NCI-H1417 (cell line): Measurements from ENCODE around the gene HOXC12.

Experiments
- DNase-seq, 3 experiments: peaks; one replicate each; lab custom pipeline; 2025; lab: John Stamatoyannopoulos, UW

Gene HOXC12

GRCh38 chr12:53983950-53984572, 29.4 kb downstream of the HOXC12 start:
- DNase-seq, result no peak

DNA sequence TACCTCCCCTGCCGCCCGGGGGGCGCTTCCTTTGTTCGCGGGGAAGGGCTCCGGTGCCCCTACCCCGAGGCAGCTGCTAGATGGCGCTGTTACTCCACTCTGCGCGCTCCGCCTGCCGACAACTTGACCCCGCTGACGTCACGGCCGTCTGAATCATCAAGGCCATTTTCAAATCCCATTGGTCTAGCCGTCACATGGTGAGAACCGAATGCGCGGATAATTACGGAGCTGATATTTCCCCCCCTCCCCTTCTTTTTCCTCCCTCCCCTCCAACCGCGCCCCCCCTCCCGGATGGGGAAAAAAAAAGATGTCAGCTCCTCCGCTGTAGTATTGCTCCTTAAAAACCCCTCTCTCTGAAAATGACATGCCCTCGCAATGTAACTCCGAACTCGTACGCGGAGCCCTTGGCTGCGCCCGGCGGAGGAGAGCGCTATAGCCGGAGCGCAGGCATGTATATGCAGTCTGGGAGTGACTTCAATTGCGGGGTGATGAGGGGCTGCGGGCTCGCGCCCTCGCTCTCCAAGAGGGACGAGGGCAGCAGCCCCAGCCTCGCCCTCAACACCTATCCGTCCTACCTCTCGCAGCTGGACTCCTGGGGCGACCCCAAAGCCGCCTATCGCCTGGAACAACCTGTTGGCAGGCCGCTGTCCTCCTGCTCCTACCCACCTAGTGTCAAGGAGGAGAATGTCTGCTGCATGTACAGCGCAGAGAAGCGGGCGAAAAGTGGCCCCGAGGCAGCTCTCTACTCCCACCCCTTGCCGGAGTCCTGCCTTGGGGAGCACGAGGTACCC, 30.4 kb downstream of the HOXC12 start, which contains the start of gene HOXC10:
Gene HOXC10, plus strand, starts transcription at position 246 of the 791 bp plus-strand sequence. Its CDS starts 114 bp downstream, at position 360.
- DNase-seq, result peak; percentile 93 to 99 (median 99)

DNA sequence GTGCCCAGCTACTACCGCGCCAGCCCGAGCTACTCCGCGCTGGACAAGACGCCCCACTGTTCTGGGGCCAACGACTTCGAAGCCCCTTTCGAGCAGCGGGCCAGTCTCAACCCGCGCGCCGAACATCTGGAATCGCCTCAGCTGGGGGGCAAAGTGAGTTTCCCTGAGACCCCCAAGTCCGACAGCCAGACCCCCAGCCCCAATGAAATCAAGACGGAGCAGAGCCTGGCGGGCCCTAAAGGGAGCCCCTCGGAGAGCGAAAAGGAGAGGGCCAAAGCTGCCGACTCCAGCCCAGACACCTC, 30.9 kb downstream of the HOXC12 start:
- DNase-seq, result peak in 1 of 3 experiments; percentile 72

GRCh38 chr12:53985994-53986685, 31.4 kb downstream of the HOXC12 start:
- DNase-seq, result peak; percentile 67 to 75 (median 73)

DNA sequence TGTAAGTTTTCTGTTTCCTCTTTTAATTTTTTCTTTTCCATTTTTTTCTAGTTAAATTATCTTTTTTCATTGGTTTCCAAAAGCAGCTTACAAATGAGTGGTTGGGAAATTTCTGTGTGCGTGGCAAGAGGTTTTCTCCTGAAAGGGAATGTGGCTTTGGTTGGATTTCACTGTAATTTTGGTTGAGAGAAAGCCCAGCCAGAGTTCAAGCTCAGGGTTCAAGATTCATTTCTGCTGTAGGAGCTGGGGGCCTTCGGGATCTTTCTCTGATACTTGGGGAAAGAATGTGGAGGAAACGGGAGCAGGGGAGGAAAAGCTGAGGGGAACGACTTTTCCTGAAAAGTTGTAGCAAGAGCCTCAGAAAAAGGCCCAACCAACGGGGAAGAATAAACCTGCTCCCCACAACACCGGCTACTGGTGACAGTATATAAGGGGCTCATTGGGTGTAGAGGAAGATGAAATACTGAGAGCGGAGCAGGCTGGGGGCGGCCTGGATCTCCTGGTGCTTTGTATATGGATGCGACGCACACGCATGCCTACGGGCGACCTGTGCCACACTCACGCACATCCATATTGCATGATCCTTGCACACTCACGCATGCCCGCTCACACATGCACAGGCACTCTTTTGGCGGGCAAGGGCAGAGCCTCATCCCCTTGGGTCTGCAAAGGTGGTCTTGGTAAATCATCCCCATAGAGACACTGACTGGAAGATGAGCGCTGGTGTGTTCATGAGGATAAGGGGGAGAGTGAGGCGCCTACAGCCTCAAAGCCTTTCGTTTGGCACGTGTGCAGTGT, 32.2 kb downstream of the HOXC12 start:
- peak in 1 of 3 experiments; percentile 43 for DNase-seq

DNA sequence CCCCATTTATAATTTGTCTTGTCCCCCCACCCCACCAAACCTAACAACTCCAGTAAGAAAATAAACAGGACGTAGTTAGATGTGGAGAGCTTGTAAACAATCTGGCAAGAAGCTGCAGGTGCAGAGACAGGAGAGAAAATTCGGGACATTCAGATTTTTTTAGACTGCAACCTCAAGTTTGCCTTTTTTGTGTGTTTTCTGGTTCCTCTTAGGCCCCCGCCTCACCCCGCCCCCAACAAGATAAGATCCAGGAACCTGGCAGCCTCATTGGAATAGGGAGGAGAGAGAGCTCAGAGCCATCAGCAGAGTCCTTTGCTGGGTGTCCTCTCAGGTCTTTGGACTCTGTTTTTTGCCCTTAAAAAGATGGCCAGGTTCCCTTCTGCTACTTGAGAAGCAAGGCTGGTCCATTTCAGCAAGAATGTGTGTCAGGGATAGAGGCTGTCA, 33.1 kb downstream of the HOXC12 start:
- peak in 1 of 3 experiments; percentile 33 for DNase-seq

DNA sequence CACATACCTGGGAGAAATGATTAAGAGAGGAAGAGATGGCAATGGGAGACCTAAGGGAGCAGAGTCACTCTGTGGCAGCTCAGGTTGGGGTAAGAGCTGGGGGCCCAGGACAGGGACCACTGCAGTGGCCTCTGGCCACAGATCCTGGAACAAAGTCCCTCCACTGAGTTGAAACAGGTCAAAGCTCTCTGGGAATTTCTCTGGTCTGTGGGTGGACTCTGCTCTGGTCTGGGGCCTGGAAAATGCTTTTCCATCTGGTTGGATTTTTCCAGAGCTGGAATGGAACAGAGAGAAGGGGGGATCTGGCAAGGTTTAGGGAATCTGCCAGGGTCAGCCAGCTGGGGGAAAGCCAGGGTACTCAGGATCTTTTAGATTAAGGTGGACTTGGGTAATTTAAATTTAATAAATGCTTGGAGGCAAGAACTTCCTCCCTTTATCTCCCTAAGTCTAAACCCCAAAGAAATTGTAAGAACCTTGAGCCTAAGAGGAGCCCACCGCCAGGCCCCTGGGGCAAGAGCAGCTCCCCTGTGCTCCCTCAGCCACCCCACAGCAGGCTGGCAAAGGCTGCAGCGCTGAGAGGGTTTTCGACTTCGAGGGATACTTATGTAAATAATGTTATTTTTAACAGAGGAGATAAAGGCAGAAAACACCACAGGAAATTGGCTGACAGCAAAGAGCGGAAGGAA, 34.0 kb downstream of the HOXC12 start:
- no peak for DNase-seq

GRCh38 chr12:53989227-53990113, 34.8 kb downstream of the HOXC12 start:
- DNase-seq, result peak; percentile 64 to 78 (median 71)

DNA sequence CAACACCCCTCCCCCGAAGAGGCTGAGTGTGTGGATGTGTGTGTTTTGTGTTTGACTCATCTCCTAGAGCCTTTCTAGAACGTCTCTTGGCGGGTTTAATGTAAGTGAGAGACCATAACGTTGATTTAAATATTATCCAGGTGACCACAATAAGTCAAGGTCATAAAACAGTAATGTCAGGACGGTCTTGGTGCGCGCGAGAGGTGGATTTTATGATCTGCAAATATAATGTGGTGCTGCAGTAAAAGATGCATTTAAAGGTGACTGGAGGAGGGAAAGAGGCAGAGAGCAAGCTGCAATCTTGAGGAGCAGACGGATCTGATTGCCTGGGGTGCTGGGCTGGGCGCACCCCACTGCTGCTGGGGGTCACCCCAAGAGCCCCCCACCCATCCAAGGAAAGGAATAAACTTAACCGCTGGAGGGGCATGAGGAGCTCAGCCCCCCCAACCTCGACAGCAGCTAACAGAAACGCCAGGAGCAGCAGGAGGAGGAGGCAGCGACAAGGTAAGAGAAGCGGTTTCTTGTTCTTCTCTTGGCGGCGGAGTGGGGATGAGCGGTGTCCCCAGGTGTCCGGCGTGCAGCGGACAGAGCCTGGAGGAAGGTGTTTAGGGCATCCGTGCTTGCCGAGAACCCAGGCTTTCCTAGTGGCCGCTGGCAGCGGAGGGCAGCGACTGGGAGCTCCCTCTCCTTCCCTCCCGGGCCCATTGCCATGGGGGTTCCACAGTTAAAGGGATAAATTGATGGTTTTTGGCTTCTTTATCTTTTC, 35.8 kb downstream of the HOXC12 start:
- peak; percentile 65 to 90 (median 79) for DNase-seq

- DNase-seq, result peak in 1 of 3 experiments; percentile 47
Observed at GRCh38 chr12:53991077-53991460, 36.4 kb downstream of the HOXC12 start.

DNA sequence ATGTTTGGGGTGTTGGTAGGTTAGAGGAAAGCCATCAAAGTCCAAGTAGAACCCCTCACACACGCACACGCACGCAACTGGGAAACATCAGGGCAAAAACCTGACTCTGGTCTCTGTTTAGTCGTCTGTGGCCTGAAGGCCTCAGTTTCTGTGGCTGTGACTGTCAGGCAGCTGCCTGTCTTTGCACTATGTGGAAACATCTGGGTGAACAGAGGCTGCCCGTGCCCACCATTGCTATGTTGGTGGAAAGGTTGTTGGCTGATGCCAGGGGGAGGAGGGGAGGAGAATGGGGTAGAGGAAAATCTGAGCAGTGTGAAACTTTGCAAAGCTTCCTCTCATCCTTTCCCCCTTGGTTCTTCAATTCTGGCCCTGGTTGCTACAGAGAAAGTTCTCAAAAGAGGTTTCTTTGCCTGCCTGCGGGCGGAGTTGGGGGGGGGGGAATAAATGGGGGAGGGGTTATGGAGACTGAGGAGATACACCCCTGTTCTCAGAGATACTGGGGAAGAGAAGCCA, 37.7 kb downstream of the HOXC12 start:
- DNase-seq, result no peak

- no peak for DNase-seq
Observed at GRCh38 chr12:53993162-53994008, 38.7 kb downstream of the HOXC12 start.

- DNase-seq, result peak in 1 of 3 experiments; percentile 54
Observed at GRCh38 chr12:53994009-53994263, 39.2 kb downstream of the HOXC12 start.

DNA sequence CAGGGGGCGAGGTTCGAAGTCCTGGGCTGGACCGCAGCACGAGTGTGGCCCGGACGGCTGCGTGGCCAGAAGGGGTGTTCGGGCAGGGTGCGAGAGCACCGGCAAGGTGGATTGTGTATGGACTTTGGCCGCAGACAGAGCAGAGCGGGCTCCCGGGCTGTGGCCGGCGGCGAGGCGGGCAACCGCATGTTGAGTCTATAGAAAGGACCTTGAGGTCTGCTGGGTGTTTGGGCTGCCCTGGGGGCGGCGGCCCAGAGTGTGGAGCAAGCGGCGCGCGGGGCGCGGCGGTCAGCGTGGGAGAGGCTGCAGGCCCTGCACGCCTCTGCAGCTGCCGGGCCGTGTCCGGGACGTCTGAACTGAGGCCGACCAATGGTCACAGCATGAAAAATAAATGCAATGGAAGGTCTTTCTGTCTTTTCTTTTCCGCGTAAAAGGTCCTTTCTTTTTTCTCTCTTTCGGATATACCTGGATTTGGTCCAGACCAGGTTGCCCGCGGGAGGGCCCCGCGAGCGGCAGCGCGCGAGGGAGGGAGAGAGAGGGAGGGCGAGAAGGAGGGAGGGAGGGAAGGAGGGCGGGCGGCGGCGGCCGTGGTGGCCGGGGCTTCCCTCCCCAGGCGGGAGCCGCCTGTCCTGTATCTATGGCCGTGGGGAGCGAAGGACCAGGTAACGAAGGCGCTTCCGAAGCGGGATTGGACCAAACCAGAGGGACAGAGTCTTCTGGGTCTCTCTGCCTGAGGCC, 39.7 kb downstream of the HOXC12 start:
- peak; percentile 32 to 89 (median 86) for DNase-seq

DNA sequence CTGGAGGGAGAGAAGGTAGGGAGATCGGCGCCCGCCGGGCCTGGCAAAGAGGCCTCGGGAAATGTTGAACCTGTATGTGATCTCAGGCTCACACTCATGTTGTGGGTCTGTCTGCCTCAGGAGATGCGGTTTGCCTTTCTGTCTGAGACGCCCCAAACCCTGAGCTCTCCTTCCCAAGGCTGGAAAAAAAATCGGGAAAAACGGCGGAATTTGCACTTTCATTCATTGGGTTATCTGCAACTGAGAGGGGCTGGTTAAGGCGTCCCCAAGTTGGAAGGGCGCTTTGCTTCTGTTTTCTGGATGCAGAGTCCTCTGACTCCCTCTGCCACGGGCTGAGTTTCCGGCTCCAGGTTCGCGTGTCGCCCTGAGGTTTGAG, 40.3 kb downstream of the HOXC12 start:
- peak in 2 of 3 experiments; percentile 86 to 89 for DNase-seq

GRCh38 chr12:53995378-53996239, 40.9 kb downstream of the HOXC12 start:
- DNase-seq, result peak; percentile 80 to 93 (median 89)
